ENCODE measurements around the gene PACSIN1. TPM values are rescaled to one million over a fixed set of nuclear protein-coding genes. Genes with fewer than 3 reads are reported as not detected.

PACSIN1 gene
- total and polyA plus RNA-seq, 2 experiments from 2014 or later, result 12.1 to 20.3 TPM

DNA sequence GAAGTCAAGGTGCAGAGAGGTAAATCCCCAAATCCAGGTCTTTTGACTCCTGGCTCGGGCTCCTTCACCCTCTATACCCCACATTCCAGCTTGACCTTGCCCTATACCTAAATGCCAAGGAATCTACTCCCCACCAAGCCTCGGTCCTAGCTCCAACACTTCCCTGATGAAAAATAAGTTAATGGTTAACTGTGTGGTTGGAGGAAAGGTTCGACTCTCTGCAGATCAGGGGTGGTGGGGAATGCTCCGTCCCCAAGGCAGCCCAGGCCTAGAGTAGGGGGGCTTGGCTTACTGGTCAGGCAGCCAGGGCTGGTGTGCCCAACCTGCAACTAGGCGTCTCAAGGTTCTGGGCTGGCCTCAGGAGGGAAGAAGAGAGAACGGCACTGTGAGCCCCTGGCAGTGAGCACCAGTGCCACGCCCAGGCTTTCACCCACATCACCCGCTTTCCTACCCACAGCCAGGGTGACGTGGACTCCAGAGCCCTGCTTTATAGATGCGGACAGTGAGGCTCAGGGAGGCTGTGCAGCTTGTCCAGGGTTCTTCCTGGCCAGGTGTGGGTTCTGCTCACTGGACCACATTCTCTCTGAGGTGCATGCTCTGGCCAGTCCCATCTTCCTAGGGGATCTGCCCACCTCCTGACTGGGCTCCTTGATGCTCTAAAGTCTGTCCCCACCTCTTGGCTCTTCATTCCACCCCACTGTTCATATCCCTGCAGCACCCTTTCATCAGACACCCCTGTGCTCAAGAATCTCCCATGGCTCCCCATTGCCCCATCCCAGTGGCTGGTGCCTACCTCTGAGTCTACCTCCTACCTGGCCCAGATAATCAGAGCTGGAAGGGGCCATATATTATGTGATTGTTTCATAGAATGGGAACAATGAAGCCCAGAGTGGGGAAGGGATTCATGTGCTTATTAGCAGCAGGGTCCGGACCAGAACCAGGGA lies 82.1 kb downstream of the PACSIN1 start:
- Histone ChIP-seq H3K4me1 (ENCODE audit: low read depth) (peaks cover 8% of the 10 kb centered on the region), H3K27ac (no peak overlapping the region), H3K36me3 (no peaks in the 10 kb centered on the region), H3K4me3 (no peak overlapping the region), H3K9me3 (ENCODE audit: low read depth) (no peaks in the 10 kb centered on the region), H3K27me3 (no peaks in the 10 kb centered on the region)
- TF ChIP-seq, protein P1, sequence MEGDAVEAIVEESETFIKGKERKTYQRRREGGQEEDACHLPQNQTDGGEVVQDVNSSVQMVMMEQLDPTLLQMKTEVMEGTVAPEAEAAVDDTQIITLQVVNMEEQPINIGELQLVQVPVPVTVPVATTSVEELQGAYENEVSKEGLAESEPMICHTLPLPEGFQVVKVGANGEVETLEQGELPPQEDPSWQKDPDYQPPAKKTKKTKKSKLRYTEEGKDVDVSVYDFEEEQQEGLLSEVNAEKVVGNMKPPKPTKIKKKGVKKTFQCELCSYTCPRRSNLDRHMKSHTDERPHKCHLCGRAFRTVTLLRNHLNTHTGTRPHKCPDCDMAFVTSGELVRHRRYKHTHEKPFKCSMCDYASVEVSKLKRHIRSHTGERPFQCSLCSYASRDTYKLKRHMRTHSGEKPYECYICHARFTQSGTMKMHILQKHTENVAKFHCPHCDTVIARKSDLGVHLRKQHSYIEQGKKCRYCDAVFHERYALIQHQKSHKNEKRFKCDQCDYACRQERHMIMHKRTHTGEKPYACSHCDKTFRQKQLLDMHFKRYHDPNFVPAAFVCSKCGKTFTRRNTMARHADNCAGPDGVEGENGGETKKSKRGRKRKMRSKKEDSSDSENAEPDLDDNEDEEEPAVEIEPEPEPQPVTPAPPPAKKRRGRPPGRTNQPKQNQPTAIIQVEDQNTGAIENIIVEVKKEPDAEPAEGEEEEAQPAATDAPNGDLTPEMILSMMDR (IDR thresholded peaks at IDR 0.05; ENCODE audit: low read depth, low read length), result no peak
- no peak for DNase-seq (ENCODE audit: low read depth in 1 of 2, low spot score in 1 of 2)

DNA sequence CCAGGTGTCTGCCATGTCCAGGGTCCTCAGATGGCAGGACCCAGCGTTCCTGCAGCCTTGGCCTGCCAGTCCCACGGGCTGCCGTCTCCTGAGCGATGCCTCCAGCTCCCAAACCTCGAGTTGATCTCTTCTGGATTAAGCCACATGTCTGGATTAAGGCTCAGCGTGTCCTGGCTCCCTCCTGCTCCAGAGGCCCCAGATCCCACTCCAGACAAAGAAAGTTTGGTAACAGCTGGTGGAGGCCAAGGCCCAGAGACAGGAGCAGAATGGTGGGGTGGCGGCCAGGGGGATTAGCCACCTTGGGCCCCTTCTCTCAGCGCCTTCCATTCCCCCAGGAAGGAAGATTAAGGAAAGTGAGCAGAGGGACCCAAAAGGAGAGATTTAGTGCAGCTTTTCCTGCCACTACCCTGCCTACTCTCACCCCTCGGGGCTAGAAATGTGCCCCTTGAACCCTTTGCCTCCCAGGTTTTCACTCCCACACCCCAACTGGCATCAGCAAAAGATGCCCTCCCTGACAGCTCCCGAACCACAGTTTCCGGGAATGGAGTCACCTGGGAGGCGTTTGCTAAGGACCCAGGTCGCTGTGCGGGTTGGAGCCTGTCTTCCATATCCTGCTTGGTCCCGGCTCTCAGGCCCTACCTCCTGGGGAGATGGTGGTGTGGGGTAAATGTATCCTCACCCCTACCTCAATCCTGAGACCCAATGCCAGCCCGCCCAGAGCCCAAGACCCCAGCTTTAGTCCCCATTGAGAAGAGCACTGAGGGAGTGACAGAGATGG lies 83.3 kb downstream of the PACSIN1 start:
- Histone ChIP-seq H3K36me3 (no peaks in the 10 kb centered on the region), H3K27me3 (no peaks in the 10 kb centered on the region), H3K27ac (no peak overlapping the region), H3K4me3 (no peak overlapping the region), H3K4me1 (ENCODE audit: low read depth) (peaks cover 8% of the 10 kb centered on the region), H3K9me3 (ENCODE audit: low read depth) (no peaks in the 10 kb centered on the region)
- DNase-seq (ENCODE audit: low read depth in 1 of 2, low spot score in 1 of 2), result no peak
- TF ChIP-seq, protein P1 (IDR thresholded peaks at IDR 0.05; ENCODE audit: low read depth, low read length), result no peak

DNA sequence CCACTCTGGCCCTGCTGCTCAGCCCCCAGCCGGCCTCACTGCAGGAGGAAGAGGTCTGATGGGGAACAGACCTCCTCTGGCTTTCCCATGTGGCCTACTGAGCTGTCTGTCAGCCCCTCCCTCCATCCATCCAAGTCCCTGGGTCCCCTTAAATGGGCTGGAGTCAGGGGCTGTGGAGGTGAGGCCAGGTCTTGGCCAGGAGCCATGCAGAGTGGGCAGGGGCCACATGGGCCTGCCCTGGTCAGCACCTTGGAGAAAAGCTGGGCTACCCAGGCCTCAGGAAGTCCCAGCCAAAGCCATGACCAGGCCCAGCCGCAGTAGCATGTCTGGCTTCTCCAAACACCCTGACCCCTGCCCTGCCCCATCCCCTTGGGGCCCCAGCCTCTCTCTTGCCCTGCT lies 83.9 kb downstream of the PACSIN1 start:
- H3K4me1 ChIP-seq (ENCODE audit: low read depth), result peaks cover 8% of the 10 kb centered on the region
- peak in 1 of 2 donors; percentile 51 for DNase-seq (ENCODE audit: low read depth in 1 of 2, low spot score in 1 of 2)
- H3K4me3 ChIP-seq, result no peak overlapping the region
- H3K9me3 ChIP-seq (ENCODE audit: low read depth), result no peaks in the 10 kb centered on the region
- H3K27ac ChIP-seq, result no peak overlapping the region
- no peaks in the 10 kb centered on the region for H3K27me3 ChIP-seq
- TF ChIP-seq, protein P1 (IDR thresholded peaks at IDR 0.05; ENCODE audit: low read depth, low read length), result no peak
- H3K36me3 ChIP-seq, result no peaks in the 10 kb centered on the region

DNA sequence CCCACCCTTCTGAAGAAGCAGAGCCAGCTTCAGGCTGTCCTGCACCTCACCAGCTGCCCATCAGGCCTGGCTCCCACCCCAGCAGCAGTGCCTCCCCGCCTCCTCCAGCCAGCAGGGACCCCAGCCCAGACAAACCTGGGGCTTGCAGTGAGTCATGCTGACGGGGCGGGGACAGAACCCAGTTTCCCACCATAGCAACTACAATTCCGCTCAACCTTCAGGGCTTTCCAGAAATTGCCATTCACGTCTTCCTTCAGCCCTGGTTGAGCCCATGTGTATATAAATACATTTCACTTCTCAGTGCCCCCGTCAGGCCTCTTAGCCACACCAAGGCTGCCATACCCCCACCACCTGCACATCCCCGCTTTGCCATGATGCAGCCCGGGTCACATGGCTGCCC lies 85.8 kb downstream of the PACSIN1 start:
- H3K36me3 ChIP-seq, result no peaks in the 10 kb centered on the region
- H3K9me3 ChIP-seq (ENCODE audit: low read depth), result no peaks in the 10 kb centered on the region
- no peak overlapping the region for H3K4me3 ChIP-seq
- no peak overlapping the region for H3K27ac ChIP-seq
- H3K4me1 ChIP-seq (ENCODE audit: low read depth), result peaks cover 8% of the 10 kb centered on the region
- TF ChIP-seq, protein P1 (IDR thresholded peaks at IDR 0.05; ENCODE audit: low read depth, low read length), result no peak
- H3K27me3 ChIP-seq, result no peaks in the 10 kb centered on the region
- DNase-seq (ENCODE audit: low read depth in 1 of 2, low spot score in 1 of 2), result no peak

DNA sequence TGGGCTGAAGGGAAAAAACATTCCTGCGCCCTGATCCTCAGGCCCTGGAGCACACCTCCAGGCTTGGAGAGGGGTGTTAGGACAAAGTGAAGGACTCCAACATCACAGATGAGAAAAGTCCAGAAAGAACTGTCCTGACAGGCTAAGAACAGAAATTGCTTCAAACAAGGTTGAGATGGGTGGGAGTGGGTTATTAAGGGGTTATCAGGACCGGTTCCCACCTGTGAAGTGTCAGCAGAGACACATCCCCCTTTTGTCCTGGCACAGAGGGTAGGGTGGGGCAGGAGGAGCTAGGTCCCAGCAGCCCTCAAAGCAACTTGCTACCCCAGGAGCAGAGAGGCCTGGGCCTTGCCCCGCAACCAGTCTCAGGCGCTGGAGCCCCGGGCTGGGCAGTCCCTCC lies 86.7 kb downstream of the PACSIN1 start:
- DNase-seq (ENCODE audit: low read depth in 1 of 2, low spot score in 1 of 2), result no peak
- peaks cover 8% of the 10 kb centered on the region for H3K4me1 ChIP-seq (ENCODE audit: low read depth)
- no peaks in the 10 kb centered on the region for H3K27me3 ChIP-seq
- no peak overlapping the region for H3K27ac ChIP-seq
- TF ChIP-seq, protein P1 (IDR thresholded peaks at IDR 0.05; ENCODE audit: low read depth, low read length), result no peak
- no peaks in the 10 kb centered on the region for H3K36me3 ChIP-seq
- H3K4me3 ChIP-seq, result no peak overlapping the region
- no peaks in the 10 kb centered on the region for H3K9me3 ChIP-seq (ENCODE audit: low read depth)
